Pulmonary artery endothelial cell (primary cell): ENCODE measurements around the gene TMEM217. TPM values are rescaled to one million over a fixed set of nuclear protein-coding genes. Genes with fewer than 3 reads are reported as not detected.

Source experiments
- DNase-seq: peaks from one replicate; pipeline ENCODE4 v3.0.0-alpha.2; 2011; ENCODE audit warnings: low read depth, low spot score
- total RNA-seq: library from RNA; depleted of rRNA; stranded (reverse); fragments of >200 nt; gene quantifications from 2 replicates; pipeline ENCODE4 v1.2.3, GENCODE V29; 2014

The TMEM217 gene
- total RNA-seq, 1 donor from 2014 or later = 8.8 TPM

DNA sequence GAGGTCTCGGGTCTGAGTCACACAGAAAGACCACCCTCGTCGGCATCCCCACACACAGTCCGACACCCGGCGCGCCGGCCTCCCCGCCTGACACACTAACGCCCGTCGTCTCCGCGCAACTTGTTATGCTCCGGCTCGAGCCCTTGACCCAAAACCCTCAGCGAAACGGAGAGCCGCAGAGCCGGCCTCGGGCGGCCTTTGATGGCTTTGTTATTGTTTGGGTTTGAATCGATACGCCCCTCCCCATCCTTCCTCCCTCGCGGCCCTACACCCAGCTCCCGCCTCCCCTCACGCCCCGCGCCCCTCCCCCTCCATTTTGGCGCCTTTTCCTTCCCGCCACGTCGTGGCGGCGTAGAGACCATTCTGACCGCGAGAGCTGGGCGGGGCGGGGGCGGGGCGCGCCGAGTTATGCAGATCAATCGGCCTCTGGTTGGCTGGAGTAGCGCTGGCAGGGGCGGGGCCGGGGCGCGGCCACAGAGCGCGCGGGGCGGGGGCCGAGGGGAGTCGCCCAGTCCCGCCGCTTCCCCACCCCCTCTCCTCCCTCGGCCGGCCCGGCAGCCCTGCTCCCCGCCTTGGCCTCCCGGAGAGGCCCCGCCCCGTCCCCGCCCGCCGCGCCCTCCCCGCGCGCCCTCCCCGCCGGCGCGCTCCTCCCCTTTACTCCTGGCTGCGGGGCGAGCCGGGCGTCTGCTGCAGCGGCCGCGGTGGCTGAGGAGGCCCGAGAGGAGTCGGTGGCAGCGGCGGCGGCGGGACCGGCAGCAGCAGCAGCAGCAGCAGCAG lies 88.3 kb downstream of the TMEM217 start, which contains the start of gene PIM1:
PIM1 (plus strand) TSS at position 657 of the 777 bp plus-strand sequence. CDS start 424 bp downstream, outside the sequence.
- peak; percentile 85 for DNase-seq

- peak; percentile 49 for DNase-seq
Measured at GRCh38 chr6:37168811-37169495, 89.0 kb downstream of the TMEM217 start.

DNA sequence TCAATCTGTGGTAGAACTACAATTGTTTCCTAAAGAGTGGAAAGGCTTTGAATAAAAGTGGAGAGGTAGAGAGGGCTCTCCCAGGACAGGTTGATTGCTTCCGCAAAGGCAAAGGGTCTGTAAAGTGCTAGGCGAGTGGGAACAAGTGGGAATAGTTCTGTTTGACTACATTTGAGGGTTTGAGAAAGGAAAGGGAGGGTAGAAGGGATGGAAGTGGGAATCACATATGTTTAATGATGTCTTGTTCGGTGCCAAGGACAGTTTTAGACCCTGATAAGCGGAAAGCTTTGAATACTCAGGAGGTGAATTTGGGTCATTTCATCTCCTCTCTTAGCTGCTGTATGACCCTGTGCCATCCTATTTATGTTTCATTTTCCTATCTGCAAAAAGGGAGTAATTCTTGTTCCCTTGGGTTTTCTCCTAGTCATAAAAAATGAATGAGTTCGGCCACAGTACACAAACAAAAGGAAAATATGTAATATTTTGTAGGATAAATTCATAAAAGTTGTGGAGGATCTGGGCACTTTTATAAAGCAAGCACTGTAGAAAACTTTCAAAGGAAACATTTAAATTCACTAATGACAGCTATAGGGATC lies 89.7 kb downstream of the TMEM217 start:
- DNase-seq = no peak

DNA sequence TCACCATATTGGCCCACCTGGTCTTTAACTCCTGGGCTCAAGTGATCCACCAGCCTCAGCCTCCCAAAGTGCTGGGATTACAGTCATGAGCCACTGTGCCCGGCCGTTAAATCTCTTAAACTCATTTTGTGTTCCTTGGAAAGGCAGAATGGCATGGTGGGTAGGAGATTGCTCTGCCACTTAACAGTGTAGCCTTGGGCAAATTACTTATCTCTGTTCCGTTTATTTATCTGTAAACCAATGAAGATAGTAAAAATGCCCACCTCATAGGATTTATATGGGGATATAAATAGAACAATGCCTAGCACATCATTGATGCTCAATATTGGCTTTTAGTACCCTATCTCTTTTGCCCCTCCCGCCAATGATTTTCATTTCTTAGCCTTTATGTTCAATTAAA lies 95.2 kb downstream of the TMEM217 start:
- no peak for DNase-seq

Other genes starting within 250 kb of the TMEM217 start
- 3.2 and 3.6 TPM in 2 replicates for gene PIM1, start 88.0 kb downstream of the TMEM217 start, total RNA-seq
- 6.9 and 12.4 TPM in 2 replicates for gene TBC1D22B, start 372 bp downstream of the TMEM217 start, total RNA-seq
- gene RNF8, start 95.8 kb upstream of the TMEM217 start, total RNA-seq = 28.0 and 43.7 TPM in 2 replicates
- gene CMTR1, start 175.1 kb upstream of the TMEM217 start, total RNA-seq = 32.6 and 61.9 TPM in 2 replicates
- gene CCDC167, start 241.7 kb upstream of the TMEM217 start, total RNA-seq = 23.0 and 24.1 TPM in 2 replicates